ENCODE results near the gene BPIFB6.

BPIFB6 gene

DNA sequence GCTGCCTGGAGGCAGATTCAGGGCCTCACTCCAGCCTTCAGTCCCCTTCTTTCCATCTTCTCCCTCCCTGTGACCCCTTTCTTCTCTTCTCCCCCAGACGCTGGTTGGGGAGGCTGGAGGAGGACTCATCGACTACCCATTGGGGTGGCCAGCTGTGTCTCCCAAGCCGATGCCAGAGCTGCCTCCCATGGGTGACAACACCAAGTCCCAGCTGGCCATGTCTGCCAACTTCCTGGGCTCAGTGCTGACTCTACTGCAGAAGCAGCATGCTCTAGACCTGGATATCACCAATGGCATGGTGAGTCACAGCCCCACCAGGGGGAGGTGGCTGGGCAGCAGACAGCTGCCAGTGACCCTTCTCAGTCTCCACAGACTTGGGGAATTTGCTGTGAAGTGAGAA, 60.9 kb downstream of the BPIFB6 start:
- DNase-seq (ENCODE audit: low read depth): no peak

- DNase-seq (ENCODE audit: low read depth): no peak
Measured at GRCh38 chr20:33093074-33093473, 61.6 kb downstream of the BPIFB6 start.

- DNase-seq (ENCODE audit: low read depth): no peak
Measured at GRCh38 chr20:33093582-33093981, 62.1 kb downstream of the BPIFB6 start.
